ENCODE measurements around the gene UBE2D3. TPM values are rescaled to one million over a fixed set of nuclear protein-coding genes. Genes with fewer than 3 reads are reported as not detected.

The UBE2D3 gene
- total RNA-seq, 1 donor, result 399 TPM

- no peak overlapping the region for H3K4me3 ChIP-seq (ENCODE audit: low read depth, low read length)
- DNase-seq (ENCODE audit: low read depth), result no peak
- TF ChIP-seq CTCF (IDR thresholded peaks at IDR 0.05; ENCODE audit: insufficient read depth, low read depth, low read length), result no peak
Measured at GRCh38 chr4:102783006-102783405, 44.3 kb downstream of the UBE2D3 start.

DNA sequence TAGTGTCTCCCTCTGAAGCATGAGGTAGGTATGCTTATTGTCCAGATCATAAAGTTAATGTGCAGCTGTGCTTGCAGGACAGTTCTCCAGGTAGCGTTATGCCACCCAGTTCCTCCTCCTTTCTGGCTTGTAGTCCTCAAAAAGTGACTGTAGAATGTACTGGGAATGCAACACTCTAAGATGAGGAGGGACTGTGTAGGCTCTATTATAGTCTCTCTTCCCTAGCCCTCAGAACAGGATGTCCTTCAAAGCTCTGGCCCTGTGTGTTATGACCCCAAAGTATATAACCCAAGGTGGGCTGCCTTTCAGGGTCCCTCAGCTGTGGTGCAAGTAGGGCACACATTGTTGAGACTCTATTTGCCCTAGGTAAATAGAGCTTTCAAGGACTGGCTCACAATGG is 45.8 kb downstream of the UBE2D3 start:
- no peak for TF ChIP-seq CTCF (IDR thresholded peaks at IDR 0.05; ENCODE audit: insufficient read depth, low read depth, low read length)
- no peak overlapping the region for H3K4me3 ChIP-seq (ENCODE audit: low read depth, low read length)
- DNase-seq (ENCODE audit: low read depth), result no peak

GRCh38 chr4:102780476-102781144 is 46.7 kb downstream of the UBE2D3 start:
- peak; percentile 21 for DNase-seq (ENCODE audit: low read depth)

GRCh38 chr4:102779204-102779603 is 48.1 kb downstream of the UBE2D3 start:
- no peak for DNase-seq (ENCODE audit: low read depth)
- H3K4me3 ChIP-seq (ENCODE audit: low read depth, low read length), result no peak overlapping the region
- no peak for TF ChIP-seq CTCF (IDR thresholded peaks at IDR 0.05; ENCODE audit: insufficient read depth, low read depth, low read length)

More at GRCh38 chr4:102780476-102781144, 46.7 kb downstream of the UBE2D3 start:
- H3K4me3 ChIP-seq (ENCODE audit: low read depth, low read length), result no peak overlapping the region
- no peak for TF ChIP-seq CTCF (IDR thresholded peaks at IDR 0.05; ENCODE audit: insufficient read depth, low read depth, low read length)

- DNase-seq (ENCODE audit: low read depth), result no peak
- no peak overlapping the region for H3K4me3 ChIP-seq (ENCODE audit: low read depth, low read length)
- TF ChIP-seq CTCF (IDR thresholded peaks at IDR 0.05; ENCODE audit: insufficient read depth, low read depth, low read length), result no peak
Measured at GRCh38 chr4:102778720-102779119, 48.6 kb downstream of the UBE2D3 start.

DNA sequence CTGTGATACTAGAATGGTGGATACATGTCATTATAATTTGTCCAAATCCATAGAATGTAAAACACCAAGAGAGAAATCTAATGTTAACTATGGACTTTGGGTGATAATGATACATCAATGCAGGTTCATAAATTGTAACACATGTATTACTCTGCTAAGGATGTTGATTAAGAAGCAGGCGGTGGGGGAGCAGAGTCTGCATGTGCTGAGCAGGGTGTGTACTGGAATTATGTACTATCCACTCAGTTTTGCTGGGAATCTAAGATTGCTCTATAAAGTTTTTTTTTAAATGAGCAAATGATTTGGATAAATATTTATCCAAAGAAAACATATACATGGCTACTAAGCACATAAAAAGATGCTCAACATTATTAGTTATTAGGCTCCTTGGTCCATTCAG is 51.5 kb downstream of the UBE2D3 start:
- DNase-seq (ENCODE audit: low read depth), result no peak
- no peak for TF ChIP-seq CTCF (IDR thresholded peaks at IDR 0.05; ENCODE audit: insufficient read depth, low read depth, low read length)

DNA sequence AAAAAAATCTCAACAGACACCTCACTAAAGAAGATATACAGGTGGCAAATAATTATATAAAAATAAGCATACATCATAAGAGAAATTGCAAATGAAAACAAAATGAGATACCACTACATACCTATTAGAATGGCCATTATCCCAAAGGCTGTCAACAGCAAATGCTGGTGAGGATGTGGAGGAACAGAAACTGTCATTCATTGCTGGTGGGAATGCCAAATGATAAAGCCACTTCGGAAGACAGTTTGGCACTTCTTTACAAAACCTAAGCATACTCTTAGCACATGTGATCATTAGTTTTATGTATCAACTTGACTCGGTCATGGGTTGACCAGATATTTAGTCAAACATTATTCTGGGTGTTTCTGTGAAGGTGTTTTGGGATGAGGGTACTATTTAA is 53.1 kb downstream of the UBE2D3 start:
- no peak overlapping the region for H3K4me3 ChIP-seq (ENCODE audit: low read depth, low read length)
- no peak for TF ChIP-seq CTCF (IDR thresholded peaks at IDR 0.05; ENCODE audit: insufficient read depth, low read depth, low read length)
- no peak for DNase-seq (ENCODE audit: low read depth)

More for the DNA sequence above, 51.5 kb downstream of the UBE2D3 start:
- no peak overlapping the region for H3K4me3 ChIP-seq (ENCODE audit: low read depth, low read length)
